Activated CD4-positive, CD25-positive, alpha-beta regulatory T cell treated with anti-CD3 and anti-CD28 coated beads, Interleukin-2, amount 50 U/mL, for 24 hours (primary cell): Measurements from ENCODE around the gene FOSL2.

Source experiments
- ATAC-seq, 2 donors: fragments of 150-1000 bp; cut with Tn5 transposase; one replicate each; pipeline ENCODE4 v1.10.0; 2021; ENCODE audit warnings: mild to moderate bottlenecking in 1 of 2, moderate library complexity in 1 of 2

The FOSL2 gene

DNA sequence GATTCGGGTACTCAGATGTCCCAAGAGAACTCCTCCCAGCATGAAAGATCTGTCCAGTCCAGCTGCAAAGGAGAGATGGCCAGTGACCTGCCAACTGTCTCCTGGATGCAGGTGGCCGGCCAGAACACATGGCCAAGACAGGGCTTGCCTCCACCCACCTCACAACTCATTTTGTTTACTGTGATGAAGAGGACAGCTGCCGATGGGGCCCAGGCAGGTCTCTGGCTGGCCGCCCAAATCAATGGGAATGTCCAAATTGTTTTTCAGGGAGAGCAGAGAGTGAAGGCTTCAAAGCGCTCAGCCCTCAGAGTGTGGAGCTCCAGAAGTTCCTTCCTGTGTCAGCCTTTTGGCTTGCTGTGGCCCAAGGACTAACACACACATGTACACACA is 41.9 kb downstream of the FOSL2 start:
- ATAC-seq: no peak

DNA sequence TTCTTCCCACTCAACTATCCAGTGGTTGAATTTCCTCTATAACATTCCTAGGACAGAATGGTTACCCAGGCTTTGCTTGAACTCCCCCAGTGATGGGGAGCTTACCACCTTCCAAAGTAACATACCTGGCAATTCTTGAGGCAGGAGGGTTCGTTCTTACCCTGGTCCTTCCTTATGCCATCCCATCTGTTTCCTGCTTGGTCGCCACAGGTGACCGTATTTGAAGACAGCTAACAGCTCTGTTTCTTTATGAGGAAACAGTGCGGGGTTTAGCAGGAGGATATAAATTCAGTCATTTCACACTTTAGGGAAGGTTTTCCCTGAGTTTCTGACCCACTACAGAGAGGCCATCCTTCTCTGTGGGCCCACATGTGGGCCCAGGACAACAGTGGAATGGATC is 42.6 kb downstream of the FOSL2 start:
- ATAC-seq: no peak

DNA sequence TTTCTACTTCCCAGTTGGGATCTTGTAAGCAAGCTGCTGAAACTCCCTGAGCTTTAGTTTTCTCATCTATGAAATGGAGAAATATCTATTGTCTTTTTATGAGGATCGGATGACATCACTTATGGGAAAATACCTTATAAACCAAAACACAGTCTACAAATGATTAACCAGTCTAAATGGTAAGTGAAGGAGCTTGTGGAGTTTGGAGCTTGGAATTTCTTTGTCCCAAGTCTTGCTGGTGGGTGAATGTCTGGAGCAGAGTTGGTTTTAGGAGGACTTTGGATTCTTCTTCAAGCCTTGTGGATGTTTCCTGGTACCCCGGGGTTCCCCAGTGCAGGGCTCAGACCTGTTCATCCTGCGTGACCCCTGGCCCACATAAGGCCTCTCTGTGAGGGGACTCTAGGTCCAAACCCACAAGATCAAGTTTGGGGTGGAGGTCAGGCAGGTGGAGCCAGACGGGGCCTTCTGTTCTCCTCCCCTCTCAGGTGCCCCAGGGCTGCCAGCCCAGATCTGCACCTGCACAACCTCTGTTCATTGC is 43.2 kb downstream of the FOSL2 start:
- no peak for ATAC-seq

DNA sequence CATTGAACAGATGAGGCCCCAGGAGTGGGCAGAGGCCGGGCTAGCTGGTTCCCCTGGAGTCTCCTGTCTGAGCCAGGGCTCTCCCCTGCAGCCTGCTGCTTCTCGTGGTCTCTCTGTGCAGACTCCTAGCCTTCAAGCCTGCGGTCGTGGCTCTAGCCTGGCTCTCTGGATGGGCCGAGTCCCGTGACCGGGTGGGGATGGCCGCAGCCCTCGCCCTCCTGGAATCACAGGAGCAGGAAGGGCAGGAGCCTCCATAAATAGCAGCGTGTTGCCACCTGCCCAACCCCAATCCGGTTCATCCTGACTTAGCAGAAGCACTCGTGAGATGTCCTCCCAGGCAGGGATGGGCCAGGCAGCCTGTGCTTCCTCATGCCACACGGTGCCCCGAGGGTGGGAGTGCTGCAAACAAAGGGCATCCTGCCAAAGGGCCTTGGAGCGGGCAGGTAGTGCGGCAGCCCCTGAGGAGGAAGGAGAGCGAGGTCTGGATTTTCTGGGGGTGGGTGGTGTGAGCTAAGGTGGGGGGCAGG is 43.9 kb downstream of the FOSL2 start:
- no peak for ATAC-seq

DNA sequence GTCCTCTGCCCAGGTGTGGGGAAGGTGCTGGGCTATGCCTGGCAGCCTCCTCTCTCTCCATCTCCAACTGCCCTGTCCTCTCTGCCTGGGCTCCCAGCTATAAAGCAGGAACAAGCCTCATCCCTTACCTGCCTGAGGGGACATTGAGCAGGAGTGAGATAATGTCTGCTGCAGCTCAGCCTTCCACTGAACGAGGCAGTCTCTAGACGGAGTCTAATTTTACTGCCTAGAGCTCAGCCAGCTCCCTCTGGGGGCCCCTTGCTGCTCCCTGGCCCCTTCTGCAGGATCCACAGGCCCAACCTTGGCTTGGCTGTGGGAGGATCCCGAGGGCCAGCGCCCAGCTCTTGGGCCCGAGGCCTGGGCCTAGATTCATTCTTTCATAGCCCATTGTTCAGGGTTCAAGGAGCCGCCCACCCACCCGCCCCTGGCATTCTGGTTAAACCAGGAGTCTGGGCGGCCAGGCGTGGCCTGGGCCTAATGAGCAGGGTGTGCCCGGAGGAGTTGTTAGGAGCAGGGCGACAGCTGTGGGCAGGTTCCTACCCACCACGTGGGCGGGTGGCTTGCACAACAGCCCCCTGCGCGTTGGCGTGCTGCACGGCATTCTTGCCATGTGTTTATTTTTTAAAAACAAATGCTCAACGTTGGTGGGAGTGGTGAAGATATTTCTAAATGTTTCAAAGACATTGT is 44.6 kb downstream of the FOSL2 start:
- no peak for ATAC-seq

DNA sequence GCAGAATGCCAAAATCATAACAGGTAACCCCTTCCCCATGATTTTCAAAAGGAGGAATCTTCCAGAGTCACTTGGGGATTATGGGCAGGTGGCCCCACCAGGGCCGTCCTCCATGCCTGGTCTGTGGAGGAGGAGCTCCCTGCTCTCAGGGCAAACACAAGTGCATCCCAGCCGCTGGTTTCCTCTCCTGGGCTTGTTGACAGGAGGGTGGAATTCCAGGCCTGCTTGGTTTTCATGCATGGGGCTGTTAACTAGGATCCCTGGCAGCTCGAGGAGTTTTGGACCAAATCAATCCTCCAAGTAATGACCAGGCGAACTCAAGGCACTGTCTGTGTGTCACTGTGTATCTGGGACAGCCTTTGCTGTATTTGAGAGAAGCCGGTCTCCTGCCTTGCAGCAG is 45.3 kb downstream of the FOSL2 start:
- no peak for ATAC-seq

DNA sequence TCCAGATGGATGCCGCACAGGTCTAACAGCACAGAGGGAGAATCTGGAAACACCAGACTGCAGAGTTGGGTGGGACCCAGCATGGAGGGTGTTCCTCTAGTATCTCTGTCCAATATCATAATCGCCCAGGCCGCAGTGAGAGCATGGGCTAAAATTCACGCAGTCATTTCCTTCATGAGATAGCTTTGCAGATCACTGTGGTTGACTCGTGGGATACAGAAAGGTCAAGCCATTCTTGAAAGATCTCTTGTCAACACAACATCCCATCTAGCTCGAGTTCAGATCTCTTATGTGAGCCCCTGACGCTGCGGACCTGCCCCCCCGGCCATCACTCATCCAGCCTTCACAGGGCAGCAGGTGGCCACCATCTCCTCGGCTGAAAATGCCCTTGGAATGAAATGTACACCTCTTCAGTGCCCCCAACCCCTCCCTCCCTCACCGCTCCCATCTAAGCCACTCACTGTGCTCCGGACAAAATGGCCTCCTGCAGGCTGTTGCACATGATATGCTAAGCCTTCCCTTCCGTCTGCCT is 45.9 kb downstream of the FOSL2 start:
- ATAC-seq: no peak

DNA sequence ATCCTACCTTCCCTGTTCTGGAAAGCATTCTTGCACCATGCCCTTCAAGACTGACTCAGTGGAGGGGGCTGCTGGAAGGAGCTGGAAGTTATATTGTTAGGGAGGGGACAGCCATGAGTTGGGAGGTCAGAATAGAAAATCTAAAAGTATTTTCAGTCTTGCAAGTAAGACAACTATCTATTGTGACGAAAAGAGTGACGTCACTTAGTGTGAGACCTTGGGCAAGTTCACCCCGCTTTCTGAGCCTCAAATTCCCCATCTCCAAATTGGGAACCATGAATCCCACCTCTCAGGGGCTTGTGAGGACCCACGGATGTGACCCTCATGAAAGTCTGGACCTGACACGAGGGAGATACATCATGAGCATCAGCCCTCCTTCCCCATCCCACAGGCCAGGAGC is 46.5 kb downstream of the FOSL2 start:
- no peak for ATAC-seq

DNA sequence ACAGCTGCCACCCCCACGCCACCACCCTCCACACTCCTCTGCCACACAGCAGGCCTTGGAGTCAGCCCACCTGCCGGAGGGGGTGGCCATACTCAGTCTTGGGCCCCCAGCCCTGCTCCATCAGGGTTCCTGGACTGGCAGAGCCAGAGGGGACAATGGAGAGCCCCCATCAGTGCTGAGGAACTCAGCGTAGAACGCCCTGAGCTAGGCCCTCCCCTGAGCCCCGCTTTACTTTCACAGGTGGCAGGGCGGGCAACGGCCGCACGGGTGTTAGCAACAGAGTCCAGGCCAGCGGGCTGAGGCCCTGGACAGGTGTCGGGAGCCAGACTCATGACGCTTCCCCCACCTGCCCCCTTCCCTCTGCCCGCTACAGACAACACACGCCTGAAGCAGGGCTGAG is 47.1 kb downstream of the FOSL2 start:
- no peak for ATAC-seq

DNA sequence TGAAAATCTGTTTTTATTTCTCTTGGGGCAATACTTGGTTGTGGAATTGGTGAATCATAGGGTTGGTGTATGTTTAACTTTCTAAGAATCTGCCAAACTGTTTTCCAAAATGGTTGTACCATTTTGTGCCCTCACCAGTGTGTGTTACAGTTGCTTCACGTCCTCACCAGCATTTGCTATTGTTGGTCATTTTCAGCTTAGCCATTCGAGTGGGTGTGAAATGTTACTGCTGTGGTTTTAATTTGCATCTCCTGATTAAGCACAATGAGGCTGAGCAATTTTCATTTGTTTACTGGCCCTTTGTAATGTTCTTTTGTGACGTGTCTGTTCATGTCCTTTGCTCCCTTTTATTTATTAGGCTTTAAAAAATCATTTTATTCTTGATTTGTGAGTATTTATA is 49.7 kb downstream of the FOSL2 start:
- no peak for ATAC-seq

DNA sequence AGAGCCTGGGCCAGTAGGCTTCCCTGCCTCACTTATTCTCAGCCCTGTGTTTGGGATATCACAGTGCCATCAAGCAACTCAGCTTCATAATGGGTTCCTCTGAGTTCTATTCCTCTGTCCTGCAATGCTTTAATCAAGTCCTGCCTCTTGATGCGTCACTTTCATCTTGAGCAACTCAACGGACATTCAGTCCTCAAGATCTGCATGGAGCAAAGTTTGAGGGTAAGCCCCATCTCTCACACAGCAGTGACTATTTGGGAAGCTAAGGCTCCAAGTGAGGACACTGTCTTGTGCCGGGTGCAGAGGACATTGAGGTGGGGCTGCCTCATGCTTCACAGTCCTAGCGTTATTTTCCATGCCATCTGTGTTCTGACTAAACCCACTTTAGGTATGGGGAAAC is 52.3 kb downstream of the FOSL2 start:
- ATAC-seq: no peak

DNA sequence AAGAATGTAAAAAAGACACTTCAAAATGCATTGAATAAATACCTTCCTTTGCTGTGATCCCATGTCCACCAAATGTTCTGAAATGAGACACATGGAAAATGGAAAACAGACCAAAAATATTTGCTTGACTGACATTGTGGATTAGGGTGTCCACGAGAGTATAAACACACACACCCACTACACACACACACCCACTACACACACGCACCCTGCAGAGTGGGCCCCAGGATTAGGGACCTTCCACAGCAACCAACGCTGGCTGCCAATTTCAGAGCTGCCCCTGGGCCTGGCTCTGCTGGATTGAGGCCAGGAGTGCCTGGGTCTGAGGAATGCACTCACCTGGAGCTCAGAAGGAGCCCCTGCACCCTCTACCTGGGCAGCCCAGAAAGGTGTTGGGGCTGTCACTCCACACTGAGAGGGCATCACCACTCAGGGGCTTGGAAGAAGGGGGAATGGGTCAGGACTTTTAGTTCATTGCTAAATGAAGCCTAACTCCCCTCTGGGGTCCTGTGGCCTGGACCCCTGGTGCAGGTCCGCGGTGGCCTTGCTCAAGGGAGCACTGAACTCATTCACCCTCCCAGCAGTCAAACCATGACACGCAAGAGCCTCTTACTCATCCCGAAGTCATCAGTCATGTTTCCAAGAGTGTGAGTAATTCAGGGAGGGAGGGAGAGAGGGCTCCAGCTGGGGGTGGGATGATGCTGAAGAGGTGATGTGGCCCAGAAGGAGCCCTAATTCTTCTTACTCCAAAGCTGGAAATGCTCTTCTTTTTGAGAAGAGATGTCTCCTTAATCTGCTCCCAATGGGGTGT is 53.0 kb downstream of the FOSL2 start:
- ATAC-seq: peak; percentile 80

DNA sequence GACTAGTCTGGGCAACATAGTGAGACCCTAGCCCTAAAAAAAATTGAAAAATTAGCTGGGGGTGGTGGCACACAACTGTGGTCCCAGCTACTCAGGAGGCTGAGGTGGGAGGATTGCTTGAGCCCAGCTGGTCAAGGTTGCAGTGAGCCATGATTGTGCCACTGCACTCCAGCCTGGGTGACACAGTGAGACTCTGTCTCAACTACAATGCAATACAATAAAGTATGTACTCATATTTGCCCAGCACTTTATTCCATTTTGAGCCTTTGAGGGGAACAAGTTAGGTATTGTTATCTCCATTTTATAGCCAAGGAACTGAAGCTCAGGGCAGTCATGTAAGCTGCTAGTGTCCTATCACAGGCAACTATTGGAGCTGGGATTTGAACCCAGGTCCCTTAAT is 53.9 kb downstream of the FOSL2 start:
- no peak for ATAC-seq

DNA sequence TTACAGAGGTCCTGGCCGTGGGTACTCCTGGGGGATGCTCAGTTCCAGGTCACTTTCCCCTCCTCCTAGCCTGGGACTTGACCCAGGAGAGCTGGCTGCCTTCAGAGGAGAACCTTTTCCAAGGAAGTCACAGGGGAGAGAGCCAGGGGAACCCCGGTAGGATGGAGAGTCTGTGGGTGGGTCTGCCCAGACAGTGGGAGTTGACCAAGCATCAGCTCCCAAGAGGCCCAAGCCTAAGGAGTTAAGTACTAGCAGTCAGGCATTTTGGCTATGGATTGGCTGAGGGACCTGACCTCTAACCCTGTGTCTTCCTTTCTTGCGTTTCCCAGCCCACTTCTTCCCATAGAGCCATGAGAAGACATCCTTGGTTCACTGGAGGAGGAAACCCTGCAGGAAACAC is 54.4 kb downstream of the FOSL2 start:
- no peak for ATAC-seq

DNA sequence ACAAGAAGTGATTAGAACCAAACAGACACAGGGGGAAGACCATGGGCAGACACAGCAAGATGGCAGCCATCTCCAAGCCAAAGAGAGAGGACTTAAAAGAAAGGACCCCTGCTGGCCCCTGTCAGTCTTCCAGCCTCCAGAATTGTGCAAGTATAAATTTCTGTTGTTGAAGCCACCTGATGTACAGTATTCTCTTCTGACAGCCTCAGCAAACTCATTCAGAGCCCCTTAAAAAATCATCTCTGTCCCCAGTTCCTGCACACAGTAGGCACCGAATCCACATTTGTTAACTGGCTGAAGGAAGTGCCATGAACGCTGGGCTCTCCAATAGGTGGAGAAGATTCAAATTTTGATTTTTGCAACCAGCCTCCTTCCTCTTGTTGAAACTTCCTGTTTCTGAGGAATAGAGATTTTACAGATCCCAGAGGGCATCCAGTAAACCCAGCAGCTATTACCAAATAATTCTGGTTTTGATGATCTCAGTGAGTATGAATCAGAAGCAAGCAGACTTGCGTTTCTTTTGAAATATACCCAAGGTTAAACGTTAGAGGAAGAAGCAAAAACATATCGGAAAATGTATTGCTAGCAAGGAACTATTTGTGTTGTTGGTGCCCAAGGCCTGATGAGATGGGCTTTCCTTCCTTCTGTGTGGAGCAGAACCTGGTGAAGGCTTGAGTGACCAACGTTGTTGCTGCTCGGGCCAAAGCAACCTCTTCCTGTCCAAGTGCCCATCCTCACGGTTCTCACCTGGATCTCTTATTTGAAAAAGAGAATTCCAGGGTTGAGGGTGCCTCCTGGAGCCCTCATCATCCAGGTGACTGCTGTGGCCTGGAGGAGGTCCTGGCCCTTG is 55.5 kb downstream of the FOSL2 start:
- ATAC-seq: no peak

DNA sequence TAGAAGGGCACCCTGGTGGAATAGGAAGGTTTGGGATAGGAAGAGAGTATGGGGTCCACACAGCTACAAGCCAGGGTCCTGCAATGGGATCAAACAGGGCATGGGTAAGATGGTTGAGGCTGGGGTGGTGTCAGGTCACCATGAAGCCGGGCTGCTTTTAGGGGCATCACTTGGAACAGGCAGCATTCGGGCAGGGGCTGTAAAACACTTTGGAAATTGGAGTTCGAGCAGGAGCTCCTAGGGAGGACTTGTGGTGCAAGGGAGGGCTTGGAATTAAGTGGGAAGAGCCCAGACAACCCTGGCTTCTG is 56.1 kb downstream of the FOSL2 start:
- ATAC-seq: no peak

DNA sequence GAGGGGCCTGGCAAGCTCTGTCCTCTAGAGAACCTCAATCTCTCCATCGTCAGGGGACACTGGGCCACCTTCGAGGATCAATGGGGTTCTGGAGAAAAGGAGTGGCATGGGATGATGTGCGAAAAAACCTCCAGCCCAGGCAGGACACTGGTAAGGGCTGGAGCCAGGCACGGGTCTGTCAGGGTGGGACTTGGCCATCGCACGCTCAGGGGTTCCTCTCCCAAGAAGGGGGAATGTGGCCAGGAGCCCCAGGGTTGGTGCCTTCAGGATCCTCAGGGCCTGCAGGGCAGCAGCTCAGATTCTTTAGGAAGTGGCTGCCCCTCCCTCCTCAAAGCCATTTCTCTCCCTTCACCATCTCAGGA is 56.4 kb downstream of the FOSL2 start:
- no peak for ATAC-seq

DNA sequence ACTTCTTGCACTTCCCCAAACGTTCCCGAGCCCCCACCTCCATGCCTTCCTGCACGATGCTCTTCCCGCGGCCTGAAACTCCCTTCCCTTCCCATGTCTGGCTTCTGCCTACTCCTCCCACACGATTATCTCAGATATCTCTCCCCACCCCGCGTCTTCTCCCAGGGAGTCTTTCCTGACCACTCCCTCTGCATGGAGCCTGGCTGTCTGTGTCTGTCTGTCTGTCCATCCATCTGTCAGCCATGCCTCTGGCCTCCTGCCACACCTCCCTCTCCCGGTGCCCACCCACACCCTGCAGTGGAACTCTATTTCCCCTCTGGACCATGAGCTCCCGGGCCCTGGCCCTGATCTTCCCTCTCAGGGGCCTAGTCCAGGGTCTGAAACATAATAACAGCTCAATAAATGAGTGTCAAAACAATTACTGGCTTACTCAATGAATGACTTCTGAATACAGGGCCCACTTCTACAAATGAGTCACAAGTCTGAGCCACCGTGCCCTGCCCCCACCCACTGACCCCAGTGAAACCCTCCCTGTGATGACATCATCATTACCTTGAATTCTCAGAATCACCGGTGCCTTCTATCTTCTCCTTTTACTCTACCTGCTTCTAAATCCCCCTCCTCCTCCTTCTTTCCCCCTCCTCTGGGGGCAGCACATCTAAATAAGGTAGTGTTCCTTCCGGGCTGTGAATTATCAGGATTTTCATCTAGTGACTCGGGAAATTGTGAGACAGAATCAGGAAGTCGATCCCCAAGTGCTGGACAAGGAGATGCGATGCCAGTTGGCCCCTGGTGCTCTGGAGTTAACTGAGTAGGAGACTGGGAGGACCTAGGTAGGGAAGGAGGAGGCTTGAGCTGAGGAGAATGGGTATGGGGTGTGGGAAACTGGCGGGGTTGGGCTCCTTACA is 57.1 kb downstream of the FOSL2 start:
- ATAC-seq: peak; percentile 80 to 82

DNA sequence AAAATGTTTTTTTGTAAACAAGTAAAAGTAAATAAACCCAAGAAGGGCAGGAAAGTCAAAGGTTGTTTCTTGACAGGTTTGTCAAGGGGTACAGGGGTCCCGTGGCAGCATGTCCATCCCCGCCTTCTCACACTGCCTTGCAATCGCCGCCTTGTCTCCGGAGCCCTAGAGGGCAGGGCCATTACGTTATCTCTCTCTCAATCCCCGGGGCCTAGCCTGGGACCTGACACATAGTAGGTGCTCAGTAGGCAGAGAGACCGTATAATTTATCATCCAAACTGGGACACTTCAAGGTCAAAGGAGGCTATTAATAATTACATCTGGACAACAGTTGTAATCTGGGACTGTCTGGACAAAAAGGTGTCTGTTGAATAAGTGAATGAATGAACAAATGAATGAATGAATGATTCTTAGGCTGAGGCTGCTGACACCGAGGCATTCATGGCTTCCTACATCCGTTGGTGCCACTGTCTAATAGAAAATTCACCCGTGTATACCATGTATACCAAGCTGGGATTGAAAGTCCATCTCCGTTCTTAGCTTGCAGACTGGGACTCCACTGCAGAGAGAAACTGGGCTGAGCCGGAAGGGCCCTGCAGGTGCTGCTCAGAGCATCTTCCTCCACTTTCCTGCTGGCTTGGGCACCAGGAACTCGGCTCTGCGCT is 58.4 kb downstream of the FOSL2 start:
- ATAC-seq: no peak

DNA sequence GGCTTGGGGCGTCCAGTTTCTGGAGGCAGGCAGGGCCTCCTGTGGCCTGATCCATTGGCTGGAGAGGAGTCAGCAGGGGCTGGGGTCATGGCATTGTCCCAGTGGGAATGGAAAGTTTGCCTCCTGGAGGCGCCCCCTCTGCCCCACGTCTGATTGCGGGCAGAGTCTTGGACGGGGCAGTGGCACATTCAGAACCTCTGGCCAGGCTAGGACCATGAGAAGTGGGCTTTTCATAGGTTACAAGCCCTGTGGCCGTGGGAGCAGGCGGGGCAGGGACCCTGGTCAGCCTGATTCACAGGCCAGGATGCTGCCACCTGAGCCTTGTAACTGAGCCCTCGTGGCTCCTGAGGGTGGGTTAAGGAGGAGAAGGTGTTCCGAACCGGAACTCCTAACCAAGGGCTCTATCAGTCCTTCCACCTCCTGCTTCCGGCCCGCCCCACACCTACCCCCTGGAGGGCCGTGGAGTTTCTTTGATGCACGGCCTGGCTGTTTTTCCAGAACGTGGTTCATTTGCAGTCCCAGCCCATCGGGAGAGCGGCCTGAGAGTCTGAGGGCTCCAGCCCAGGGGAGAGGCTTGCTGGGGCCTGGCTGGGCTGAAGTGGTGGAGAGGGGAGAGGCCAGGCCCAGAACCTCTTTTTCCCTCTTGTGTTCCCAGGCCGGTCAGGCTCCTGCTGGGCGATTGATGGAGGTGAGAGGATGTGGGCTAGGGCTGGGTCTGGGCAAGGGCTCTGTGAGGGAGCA is 59.3 kb downstream of the FOSL2 start:
- ATAC-seq: no peak
